ENCODE data around the gene SEPTIN5. TPM values are rescaled to one million over a fixed set of nuclear protein-coding genes. Genes with fewer than 3 reads are reported as not detected.

SEPTIN5 gene
- total RNA-seq, 1 experiment from 2014 or later, result 2.0 TPM

DNA sequence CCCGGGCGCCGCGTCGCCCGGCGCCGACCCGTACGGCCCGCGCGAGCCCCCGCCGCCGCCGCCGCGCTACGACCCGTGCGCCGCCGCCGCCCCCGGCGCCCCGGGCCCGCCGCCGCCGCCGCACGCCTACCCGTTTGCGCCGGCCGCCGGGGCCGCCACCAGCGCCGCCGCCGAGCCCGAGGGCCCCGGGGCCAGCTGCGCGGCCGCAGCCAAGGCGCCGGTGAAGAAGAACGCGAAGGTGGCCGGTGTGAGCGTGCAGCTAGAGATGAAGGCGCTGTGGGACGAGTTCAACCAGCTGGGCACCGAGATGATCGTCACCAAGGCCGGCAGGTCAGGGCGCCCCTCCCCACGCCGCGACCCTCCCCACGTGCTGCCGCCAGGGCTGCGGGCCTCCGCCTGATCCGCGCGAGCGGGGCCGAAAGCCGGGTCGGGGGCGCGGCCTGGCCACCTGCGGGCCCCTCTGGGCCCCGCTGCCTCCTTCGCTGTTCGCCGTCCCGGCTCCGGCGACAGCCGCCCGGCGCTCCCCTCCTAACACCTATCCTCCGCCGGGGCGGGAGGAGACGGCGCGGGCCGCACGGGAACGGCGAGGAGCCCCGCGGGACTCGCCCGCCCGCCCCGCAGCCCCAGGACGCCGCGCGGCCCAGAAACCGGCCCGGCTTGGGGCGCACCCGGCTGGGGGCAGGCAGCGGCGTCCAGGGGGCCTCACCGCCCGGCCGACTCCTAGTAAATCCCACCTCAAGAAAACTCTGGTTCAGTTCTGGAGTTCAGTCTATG is 46.8 kb downstream of the SEPTIN5 start:
- Histone ChIP-seq H3K27ac (no peak overlapping the region), H3K9me3 (ENCODE audit: insufficient read depth, low read depth) (no peaks in the 10 kb centered on the region), H3K9me2 (ENCODE audit: insufficient read depth) (no peaks in the 10 kb centered on the region), H2AFZ (no peak overlapping the region), H4K20me1 (ENCODE audit: insufficient read depth) (no peaks in the 10 kb centered on the region), H3F3A (ENCODE audit: insufficient read depth, low read depth) (no peaks in the 10 kb centered on the region), H3K79me2 (ENCODE audit: low read depth) (no peaks in the 10 kb centered on the region), H3K27me3 (ENCODE audit: insufficient read depth, low read depth) (peaks cover 26% of the 10 kb centered on the region), H3K36me3 (ENCODE audit: low read depth) (no peaks in the 10 kb centered on the region), H3K4me1 (replicated peaks; ENCODE audit: insufficient read depth) (no peaks in the 10 kb centered on the region), H3K4me3 (no peak overlapping the region), H3K4me2 (no peak overlapping the region)
- POLR2A ChIA-PET (ENCODE audit: unreplicated experiment), result no interaction called here
- CTCF ChIA-PET, result no interaction called here
- intact Hi-C loops (cut with micrococcal nuclease; ENCODE audit: unreplicated experiment), result loop anchor here (10.0 kb wide), 1 partner anchor 124 kb away; no protein-coding TSS in a partner anchor
- no peak for TF ChIP-seq EZH2 (IDR thresholded peaks at IDR 0.05; ENCODE audit: low read depth)
- TF ChIP-seq, protein P1, sequence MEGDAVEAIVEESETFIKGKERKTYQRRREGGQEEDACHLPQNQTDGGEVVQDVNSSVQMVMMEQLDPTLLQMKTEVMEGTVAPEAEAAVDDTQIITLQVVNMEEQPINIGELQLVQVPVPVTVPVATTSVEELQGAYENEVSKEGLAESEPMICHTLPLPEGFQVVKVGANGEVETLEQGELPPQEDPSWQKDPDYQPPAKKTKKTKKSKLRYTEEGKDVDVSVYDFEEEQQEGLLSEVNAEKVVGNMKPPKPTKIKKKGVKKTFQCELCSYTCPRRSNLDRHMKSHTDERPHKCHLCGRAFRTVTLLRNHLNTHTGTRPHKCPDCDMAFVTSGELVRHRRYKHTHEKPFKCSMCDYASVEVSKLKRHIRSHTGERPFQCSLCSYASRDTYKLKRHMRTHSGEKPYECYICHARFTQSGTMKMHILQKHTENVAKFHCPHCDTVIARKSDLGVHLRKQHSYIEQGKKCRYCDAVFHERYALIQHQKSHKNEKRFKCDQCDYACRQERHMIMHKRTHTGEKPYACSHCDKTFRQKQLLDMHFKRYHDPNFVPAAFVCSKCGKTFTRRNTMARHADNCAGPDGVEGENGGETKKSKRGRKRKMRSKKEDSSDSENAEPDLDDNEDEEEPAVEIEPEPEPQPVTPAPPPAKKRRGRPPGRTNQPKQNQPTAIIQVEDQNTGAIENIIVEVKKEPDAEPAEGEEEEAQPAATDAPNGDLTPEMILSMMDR (conservative IDR thresholded peaks at IDR 0.05), result no peak
- no peak for DNase-seq
- BruUV-seq (replicated peaks), result no TSS peak

DNA sequence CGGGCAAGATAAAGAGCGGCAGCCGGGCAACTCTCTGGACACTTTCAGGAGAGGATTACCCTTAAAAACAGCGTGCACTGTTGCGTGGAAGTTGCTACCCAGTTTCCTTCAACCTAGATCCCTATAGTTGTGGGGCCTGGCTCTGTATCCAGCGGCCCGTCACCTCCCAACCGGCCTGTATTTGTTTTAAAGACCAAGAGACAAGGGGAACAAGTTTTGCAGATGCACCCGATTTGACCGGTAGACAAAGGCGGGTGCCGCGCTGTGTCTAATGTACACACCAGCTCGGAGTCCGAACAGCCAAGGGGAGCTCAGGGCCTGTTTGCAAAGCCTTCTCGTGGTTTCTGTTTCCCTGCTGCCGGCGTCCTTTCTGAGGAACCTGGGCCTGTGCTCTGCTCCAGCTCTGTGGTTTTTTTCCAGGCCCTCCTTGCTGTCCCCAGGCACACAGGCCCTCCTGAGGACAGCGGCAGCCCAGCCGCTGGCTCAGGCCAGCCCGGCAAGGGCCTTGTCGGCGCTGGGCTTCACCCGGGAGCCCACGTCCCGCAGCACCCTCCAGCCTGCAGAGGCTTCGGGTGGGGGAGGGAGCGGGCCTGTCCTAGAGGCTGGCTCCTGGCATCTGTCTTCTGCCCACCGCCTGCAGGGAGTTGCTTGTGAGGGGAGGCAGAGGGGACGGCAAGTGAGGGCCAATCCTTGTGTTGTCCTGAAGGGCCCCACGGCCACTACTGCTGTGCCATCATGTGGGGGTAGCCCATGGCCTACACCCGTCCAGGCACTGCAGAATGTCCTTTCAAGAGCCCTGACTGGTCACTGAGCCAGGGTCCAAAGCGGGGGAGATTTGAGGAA is 47.6 kb downstream of the SEPTIN5 start:
- TF ChIP-seq, protein P1 (conservative IDR thresholded peaks at IDR 0.05), result no peak
- TF ChIP-seq EZH2 (IDR thresholded peaks at IDR 0.05; ENCODE audit: low read depth), result no peak
- no peaks in the 10 kb centered on the region for H3K79me2 ChIP-seq (ENCODE audit: low read depth)
- no peaks in the 10 kb centered on the region for H4K20me1 ChIP-seq (ENCODE audit: insufficient read depth)
- no peak overlapping the region for H2AFZ ChIP-seq
- ChIA-PET POLR2A (ENCODE audit: unreplicated experiment) (no interaction called here), CTCF (no interaction called here)
- H3K36me3 ChIP-seq (ENCODE audit: low read depth), result no peaks in the 10 kb centered on the region
- no peak overlapping the region for H3K27ac ChIP-seq
- H3K9me2 ChIP-seq (ENCODE audit: insufficient read depth), result no peaks in the 10 kb centered on the region
- no TSS peak for BruUV-seq (replicated peaks)
- H3K4me1 ChIP-seq (replicated peaks; ENCODE audit: insufficient read depth), result no peaks in the 10 kb centered on the region
- no peaks in the 10 kb centered on the region for H3K9me3 ChIP-seq (ENCODE audit: insufficient read depth, low read depth)
- no peaks in the 10 kb centered on the region for H3F3A ChIP-seq (ENCODE audit: insufficient read depth, low read depth)
- no peak for DNase-seq
- no peak overlapping the region for H3K4me2 ChIP-seq
- H3K27me3 ChIP-seq (ENCODE audit: insufficient read depth, low read depth), result peaks cover 34% of the 10 kb centered on the region
- no peak overlapping the region for H3K4me3 ChIP-seq
- intact Hi-C loops (cut with micrococcal nuclease; ENCODE audit: unreplicated experiment), result loop anchor here (10.0 kb wide), 1 partner anchor 123 kb away; no protein-coding TSS in a partner anchor

DNA sequence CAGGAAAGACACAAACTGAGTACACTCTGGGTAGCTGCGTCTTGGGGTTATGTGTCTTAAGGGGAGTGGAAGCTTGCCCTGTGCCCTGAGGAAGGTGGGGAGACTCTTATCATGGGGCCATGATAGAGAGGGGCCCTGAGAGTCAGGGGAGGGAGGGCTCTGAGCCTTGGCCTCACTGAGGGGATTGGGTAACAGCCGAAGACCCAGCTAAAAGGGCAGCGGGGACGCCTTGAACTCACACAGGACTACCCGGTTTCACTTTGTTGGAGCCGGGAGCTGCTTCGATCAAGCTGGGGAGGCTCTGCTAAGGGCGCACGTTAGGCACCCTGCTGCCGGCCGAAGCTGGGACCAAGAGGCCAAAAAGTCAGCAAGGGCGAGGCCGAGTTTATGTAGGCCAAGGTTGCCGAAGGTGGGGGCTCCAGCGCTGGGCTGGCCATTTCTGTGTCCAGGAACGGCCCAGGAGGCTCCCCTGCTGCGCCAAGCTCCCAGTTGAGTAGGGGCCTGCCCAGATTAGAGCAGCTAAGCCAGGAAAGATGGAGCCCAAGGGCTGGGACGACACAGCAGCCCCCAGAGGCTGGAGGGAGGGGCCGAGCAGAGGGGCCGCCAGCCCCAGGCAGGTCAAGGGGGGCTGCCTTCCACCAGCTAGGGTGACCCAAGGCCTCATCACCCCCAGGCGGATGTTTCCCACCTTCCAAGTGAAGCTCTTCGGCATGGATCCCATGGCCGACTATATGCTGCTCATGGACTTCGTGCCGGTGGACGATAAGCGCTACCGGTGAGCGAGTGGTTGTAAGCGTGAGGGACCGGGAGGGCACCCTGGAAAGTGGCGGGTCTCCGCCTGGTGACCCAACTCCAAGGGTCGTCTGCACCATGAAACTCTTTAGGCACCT is 48.5 kb downstream of the SEPTIN5 start:
- CTCF ChIA-PET, result no interaction called here
- H3K4me3 ChIP-seq, result no peak overlapping the region
- no peaks in the 10 kb centered on the region for H3K9me3 ChIP-seq (ENCODE audit: insufficient read depth, low read depth)
- H4K20me1 ChIP-seq (ENCODE audit: insufficient read depth), result no peaks in the 10 kb centered on the region
- POLR2A ChIA-PET (ENCODE audit: unreplicated experiment), result no interaction called here
- intact Hi-C loops (cut with micrococcal nuclease; ENCODE audit: unreplicated experiment), result loop anchor here (10.0 kb wide), 1 partner anchor 122 kb away; no protein-coding TSS in a partner anchor
- no peak for DNase-seq
- H3K79me2 ChIP-seq (ENCODE audit: low read depth), result no peaks in the 10 kb centered on the region
- H2AFZ ChIP-seq, result no peak overlapping the region
- H3K27me3 ChIP-seq (ENCODE audit: insufficient read depth, low read depth), result peaks cover 38% of the 10 kb centered on the region
- H3K27ac ChIP-seq, result no peak overlapping the region
- no peaks in the 10 kb centered on the region for H3F3A ChIP-seq (ENCODE audit: insufficient read depth, low read depth)
- TF ChIP-seq, protein P1 (conservative IDR thresholded peaks at IDR 0.05), result no peak
- no peak for TF ChIP-seq EZH2 (IDR thresholded peaks at IDR 0.05; ENCODE audit: low read depth)
- H3K9me2 ChIP-seq (ENCODE audit: insufficient read depth), result no peaks in the 10 kb centered on the region
- peaks cover 7% of the 10 kb centered on the region; the same call in 1 of the 2 replicates for H3K4me1 ChIP-seq (replicated peaks; ENCODE audit: insufficient read depth)
- no TSS peak for BruUV-seq (replicated peaks)
- H3K36me3 ChIP-seq (ENCODE audit: low read depth), result no peaks in the 10 kb centered on the region
- no peak overlapping the region for H3K4me2 ChIP-seq

All from PC-9 (cell line).